ENCODE data around the gene NR1D1.

Gene NR1D1

GRCh38 chr17:40092581-40092980, 7.8 kb downstream of the NR1D1 start:
- no peak for TF ChIP-seq CTCF (IDR thresholded peaks at IDR 0.05; ENCODE audit: low read depth, low read length)
- in situ Hi-C loops (cut with HindIII; ENCODE audit: low sequenced_read_pairs): no loop called here
- DNase-seq (ENCODE audit: low read depth, low spot score): no peak
- H3K4me3 ChIP-seq (ENCODE audit: low read depth, low read length): no peak overlapping the region

GRCh38 chr17:40091691-40092397, 8.5 kb downstream of the NR1D1 start:
- in situ Hi-C loops (cut with HindIII; ENCODE audit: low sequenced_read_pairs): no loop called here
- DNase-seq (ENCODE audit: low read depth, low spot score): no peak
- TF ChIP-seq CTCF (IDR thresholded peaks at IDR 0.05; ENCODE audit: low read depth, low read length): no peak
- no peak overlapping the region for H3K4me3 ChIP-seq (ENCODE audit: low read depth, low read length)

GRCh38 chr17:40090237-40091119, 9.9 kb downstream of the NR1D1 start:
- no peak for TF ChIP-seq CTCF (IDR thresholded peaks at IDR 0.05; ENCODE audit: low read depth, low read length)
- no peak overlapping the region for H3K4me3 ChIP-seq (ENCODE audit: low read depth, low read length)
- DNase-seq (ENCODE audit: low read depth, low spot score): no peak
- in situ Hi-C loops (cut with HindIII; ENCODE audit: low sequenced_read_pairs): no loop called here

GRCh38 chr17:40089077-40089895, 11.1 kb downstream of the NR1D1 start:
- DNase-seq (ENCODE audit: low read depth, low spot score): no peak

GRCh38 chr17:40087903-40088718, 12.3 kb downstream of the NR1D1 start:
- in situ Hi-C loops (cut with HindIII; ENCODE audit: low sequenced_read_pairs): no loop called here
- no peak overlapping the region for H3K4me3 ChIP-seq (ENCODE audit: low read depth, low read length)
- no peak for DNase-seq (ENCODE audit: low read depth, low spot score)
- TF ChIP-seq CTCF (IDR thresholded peaks at IDR 0.05; ENCODE audit: low read depth, low read length): no peak

More at GRCh38 chr17:40089077-40089895, 11.1 kb downstream of the NR1D1 start:
- no peak overlapping the region for H3K4me3 ChIP-seq (ENCODE audit: low read depth, low read length)
- in situ Hi-C loops (cut with HindIII; ENCODE audit: low sequenced_read_pairs): no loop called here
- no peak for TF ChIP-seq CTCF (IDR thresholded peaks at IDR 0.05; ENCODE audit: low read depth, low read length)
